Loucy (cell line): Measurements from ENCODE around the gene FARSB.

Experiments used
- H2AFZ ChIP-seq: fragments of 200-600 bp; sonication (generic); 2 replicates; pipeline ENCODE4 v1.6.0; 2016; ENCODE audit warnings: antibody characterized with exemption, mild to moderate bottlenecking, low read length, moderate library complexity
- H3F3A ChIP-seq: fragments of 200-600 bp; 2 replicates; pipeline ENCODE4 v1.6.0; 2016; ENCODE audit warnings: antibody characterized with exemption, low read depth, mild to moderate bottlenecking
- H3K27me3 ChIP-seq: fragments of 200-600 bp; sonication (generic); 2 replicates; pipeline ENCODE4 v1.6.1; 2014; ENCODE audit warnings: low read length, mild to moderate bottlenecking; ENCODE audit not compliant: insufficient read depth, poor library complexity, severe bottlenecking
- H3K36me3 ChIP-seq: fragments of 200-600 bp; sonication (generic); 2 replicates; pipeline ENCODE4 v1.6.1; 2016; ENCODE audit warnings: low read length; ENCODE audit not compliant: insufficient read depth
- H3K4me1 ChIP-seq: fragments of 200-600 bp; sonication (generic); 2 replicates; pipeline ENCODE4 v1.5.1; 2014; ENCODE audit warnings: low read length, mild to moderate bottlenecking; ENCODE audit not compliant: insufficient read depth, poor library complexity, severe bottlenecking
- H3K4me2 ChIP-seq: fragments of 200-600 bp; sonication (generic); 2 replicates; pipeline ENCODE4 v1.6.0; 2014; ENCODE audit warnings: antibody characterized with exemption, low read length, low read depth, mild to moderate bottlenecking; ENCODE audit not compliant: poor library complexity, severe bottlenecking
- H3K4me3 ChIP-seq: fragments of 200-600 bp; sonication (generic); 2 replicates; pipeline ENCODE4 v1.5.1; 2014; ENCODE audit warnings: low read length, mild to moderate bottlenecking, mixed read lengths; ENCODE audit not compliant: poor library complexity, severe bottlenecking
- H3K79me2 ChIP-seq: fragments of 200-600 bp; sonication (generic); 2 replicates; pipeline ENCODE4 v1.6.1; 2014; ENCODE audit warnings: low read length; ENCODE audit not compliant: insufficient read depth
- H3K9ac ChIP-seq: fragments of 200-600 bp; sonication (generic); 2 replicates; pipeline ENCODE4 v1.6.0; 2014; ENCODE audit warnings: mild to moderate bottlenecking, low read depth, low read length, moderate library complexity; ENCODE audit not compliant: poor library complexity, severe bottlenecking
- H3K9me2 ChIP-seq: fragments of 200-600 bp; sonication (generic); replicated peaks from 2 replicates; pipeline ENCODE4 v1.6.1; 2016; ENCODE audit warnings: low read depth, low read length, mixed read lengths
- H3K9me3 ChIP-seq: fragments of 200-600 bp; sonication (generic); 2 replicates; pipeline ENCODE4 v1.6.1; 2014; ENCODE audit warnings: mild to moderate bottlenecking, antibody characterized with exemption, low read length, low read depth; ENCODE audit not compliant: insufficient read depth
- H4K20me1 ChIP-seq: fragments of 200-600 bp; sonication (generic); 2 replicates; pipeline ENCODE4 v1.6.0; 2014; ENCODE audit warnings: antibody characterized with exemption, low read length, mild to moderate bottlenecking; ENCODE audit not compliant: insufficient read depth, poor library complexity, severe bottlenecking
- CTCF ChIP-seq: fragments of 200-600 bp; sonication (generic); conservative IDR thresholded peaks from 2 replicates; pipeline ENCODE4 v1.5.1; 2014; ENCODE audit warnings: mild to moderate bottlenecking, antibody characterized with exemption, low read length
- EZH2phosphoT487 ChIP-seq: fragments of 200-600 bp; IDR thresholded peaks from 2 replicates; pipeline ENCODE4 v1.6.1; 2018; ENCODE audit warnings: antibody characterized with exemption, mild to moderate bottlenecking, moderate library complexity, borderline replicate concordance

Gene FARSB

GRCh38 chr2:222651718-222652418, 4.0 kb downstream of the FARSB start:
- 0 out of 2 replicates have a peak, but pooled peaks cover 4% of the 10 kb centered on the region for H3F3A ChIP-seq
- H3K4me1 ChIP-seq = peaks cover 43% of the 10 kb centered on the region
- no peak for TF ChIP-seq EZH2phosphoT487
- no peak for TF ChIP-seq CTCF
- no peak overlapping the region for H3K9ac ChIP-seq
- H3K4me3 ChIP-seq = no peak overlapping the region
- H4K20me1 ChIP-seq = peaks cover 8% of the 10 kb centered on the region
- peaks cover 6% of the 10 kb centered on the region; the same call in 1 of the 2 replicates for H3K36me3 ChIP-seq
- H3K9me2 ChIP-seq = no peaks in the 10 kb centered on the region
- H3K9me3 ChIP-seq = no peaks in the 10 kb centered on the region
- no peaks in the 10 kb centered on the region for H3K27me3 ChIP-seq
- peak overlapping the region; percentile 98 for H3K4me2 ChIP-seq
- H3K79me2 ChIP-seq = peaks cover 61% of the 10 kb centered on the region
- H2AFZ ChIP-seq = no peak overlapping the region

DNA sequence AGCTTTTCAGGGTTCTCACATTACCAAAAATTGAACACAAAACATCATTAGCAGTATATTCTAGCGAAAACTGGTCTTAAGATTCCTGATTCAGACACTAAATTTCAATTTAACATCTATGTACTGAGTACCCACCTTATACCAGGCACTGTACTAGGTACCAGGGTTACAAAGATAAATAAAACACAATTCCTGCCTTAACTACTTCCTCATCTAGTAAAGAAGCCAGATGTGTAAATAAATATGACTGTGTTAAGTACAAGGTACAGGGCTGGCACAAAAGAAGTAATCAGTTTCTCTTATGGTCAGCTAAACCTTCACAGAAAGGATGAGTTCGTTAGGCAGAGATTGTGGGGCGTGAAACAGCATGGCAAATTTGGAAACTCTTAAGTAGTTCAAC, 6.1 kb downstream of the FARSB start:
- H2AFZ ChIP-seq = no peak overlapping the region
- no peak overlapping the region for H3K9ac ChIP-seq
- H3K27me3 ChIP-seq = no peaks in the 10 kb centered on the region
- H3K79me2 ChIP-seq = peaks cover 48% of the 10 kb centered on the region
- TF ChIP-seq EZH2phosphoT487 (no peak), CTCF (no peak)
- H3K4me1 ChIP-seq = peaks cover 38% of the 10 kb centered on the region
- no peaks in the 10 kb centered on the region for H3K9me2 ChIP-seq
- H4K20me1 ChIP-seq = peaks cover 8% of the 10 kb centered on the region
- no peak overlapping the region for H3K4me3 ChIP-seq
- 0 out of 2 replicates have a peak, but pooled peaks cover 4% of the 10 kb centered on the region for H3F3A ChIP-seq
- H3K4me2 ChIP-seq = no peak overlapping the region
- no peaks in the 10 kb centered on the region for H3K9me3 ChIP-seq
- H3K36me3 ChIP-seq = peaks cover 10% of the 10 kb centered on the region; the same call in 1 of the 2 replicates

DNA sequence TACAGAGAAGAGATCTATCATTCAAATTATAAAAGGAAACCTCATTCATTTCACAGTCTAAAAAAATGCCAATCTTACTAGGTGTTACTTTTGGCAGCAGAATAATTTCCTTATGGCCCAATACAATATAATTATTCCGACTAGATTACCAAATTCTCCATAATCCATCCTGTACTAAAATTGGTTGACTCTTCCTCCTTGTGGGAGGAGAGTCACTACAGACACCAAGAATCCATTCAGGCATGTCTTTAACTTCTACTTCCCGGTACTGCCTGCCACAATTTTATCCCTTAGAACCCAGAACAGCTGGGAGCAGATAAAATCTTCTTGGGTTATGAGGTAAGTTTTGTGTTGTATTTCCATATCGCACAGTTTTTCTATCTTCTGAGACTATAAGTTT, 9.9 kb downstream of the FARSB start:
- peaks cover 1% of the 10 kb centered on the region for H3K4me1 ChIP-seq

More for the DNA sequence above, 9.9 kb downstream of the FARSB start:
- no peaks in the 10 kb centered on the region for H4K20me1 ChIP-seq
- H3K4me2 ChIP-seq = no peak overlapping the region
- H3K4me3 ChIP-seq = no peak overlapping the region
- peaks cover 23% of the 10 kb centered on the region; the same call in 1 of the 2 replicates for H3K36me3 ChIP-seq
- no peak for TF ChIP-seq CTCF
- no peak for TF ChIP-seq EZH2phosphoT487
- H3K9me2 ChIP-seq = no peaks in the 10 kb centered on the region
- H3F3A ChIP-seq = no peaks in the 10 kb centered on the region
- H3K27me3 ChIP-seq = no peaks in the 10 kb centered on the region
- H3K9me3 ChIP-seq = no peaks in the 10 kb centered on the region
- H2AFZ ChIP-seq = no peak overlapping the region
- peaks cover 11% of the 10 kb centered on the region; the same call in 1 of the 2 replicates for H3K79me2 ChIP-seq
- no peak overlapping the region for H3K9ac ChIP-seq
